HepG2 (cell line): ENCODE data around the gene CDYL2. TPM values are rescaled to one million over a fixed set of nuclear protein-coding genes. Genes with fewer than 3 reads are reported as not detected.

Experiments used
- ATAC-seq: fragments of 200-7000 bp; cut with Tn5 transposase; 3 replicates; pipeline ENCODE4 v1.9.1; 2020; ENCODE audit warnings: mild to moderate bottlenecking, moderate library complexity
- BruUV-seq: library from RNA; stranded (reverse); fragments of 400-500 nt; replicated peaks from 2 replicates; lab custom pipeline; 2021; lab: Mats Ljungman, UMichigan
- CTCF ChIA-PET: fragments of 300-600 bp; formaldehyde crosslinking; extraction: SDS; loops from one replicate; lab custom pipeline; 2021; ENCODE audit warnings: low total read pairs, inconsistent platforms, low intra/inter-chr PET ratio; lab: Yijun Ruan, JAX
- POLR2A ChIA-PET: fragments of 350-600 bp; sonication (Branson Sonifier 250); formaldehyde crosslinking; loops from one replicate; lab custom pipeline; 2020; ENCODE audit warnings: antibody characterized with exemption, inconsistent platforms; lab: Yijun Ruan, JAX
- DNase-seq: peaks from one replicate; pipeline ENCODE4 v3.0.0-alpha.2; 2015; ENCODE audit warnings: low spot score
- FAIRE-seq: peaks from 3 replicates; lab custom pipeline; 2011; peaks lifted over from hg19 to GRCh38; lab: Jason Lieb, UNC
- H2AFZ ChIP-seq: one replicate; pipeline ENCODE4 v1.6.1; 2011; ENCODE audit warnings: low read length, inconsistent platforms
- H3K27ac ChIP-seq: fragments of 300-600 bp; 3 replicates; pipeline ENCODE4 v1.8.0; 2011; ENCODE audit warnings: mixed run types, mild to moderate bottlenecking, mixed read lengths, low read length, inconsistent platforms; ENCODE audit not compliant: insufficient read depth; ENCODE audit errors: extremely low read length
- H3K27me3 ChIP-seq, 2 experiments: fragments of 200-600 bp in 1 of 2; 2 replicates in 1 of 2; 3 replicates in 1 of 2; pipeline versions ENCODE4 v1.6.0 to v1.8.0; 2011; ENCODE audit warnings: low read length in 2 of 2, mild to moderate bottlenecking in 2 of 2, moderate library complexity in 2 of 2, inconsistent platforms in 1 of 2; ENCODE audit not compliant: insufficient read depth in 2 of 2, control insufficient read depth in 1 of 2
- H3K36me3 ChIP-seq, 2 experiments: fragments of 200-600 bp in 1 of 2; replicated peaks in 1 of 2; 2 replicates in 1 of 2; 3 replicates in 1 of 2; pipeline versions ENCODE4 v1.5.1 to v1.8.0; 2011; ENCODE audit warnings: low read length in 2 of 2, inconsistent platforms in 1 of 2; ENCODE audit not compliant: insufficient read depth in 2 of 2, control insufficient read depth in 1 of 2
- H3K4me1 ChIP-seq: 2 replicates; pipeline ENCODE4 v1.5.1; 2012; ENCODE audit warnings: low read length, inconsistent platforms; ENCODE audit not compliant: insufficient read depth
- H3K4me2 ChIP-seq: 2 replicates; pipeline ENCODE4 v1.6.0; 2011; ENCODE audit warnings: low read depth, low read length, inconsistent platforms
- H3K4me3 ChIP-seq, 3 experiments: fragments of 200-600 bp in 1 of 3; sonication (generic), shearing (Covaris generic) in 1 of 3; replicated peaks in 1 of 3; 2 replicates each; pipeline ENCODE4 v1.5.1; 2011 to 2016; ENCODE audit warnings: low read length in 3 of 3, inconsistent platforms in 2 of 3, low read depth in 2 of 3, mild to moderate bottlenecking in 2 of 3, control low read depth in 1 of 3, mixed read lengths in 1 of 3; ENCODE audit not compliant: insufficient read depth in 1 of 3
- H3K79me2 ChIP-seq: one replicate; pipeline ENCODE4 v1.6.1; 2011; ENCODE audit warnings: low read length, inconsistent platforms; ENCODE audit not compliant: insufficient read depth
- H3K9ac ChIP-seq: 2 replicates; pipeline ENCODE4 v1.6.0; 2011; ENCODE audit warnings: mild to moderate bottlenecking, low read depth, low read length, inconsistent platforms; ENCODE audit not compliant: insufficient read depth
- H3K9me3 ChIP-seq: 2 replicates; pipeline ENCODE4 v1.5.1; 2012; ENCODE audit warnings: mild to moderate bottlenecking, low read length
- H4K20me1 ChIP-seq: 2 replicates; pipeline ENCODE4 v1.6.0; 2011; ENCODE audit warnings: inconsistent platforms, mild to moderate bottlenecking, low read length, moderate library complexity; ENCODE audit not compliant: insufficient read depth
- MAFF ChIP-seq: IDR thresholded peaks from 2 replicates; pipeline ENCODE4 v1.6.1; 2011; ENCODE audit warnings: low read depth, low read length, improper control_type of control experiment
- MAFK ChIP-seq, 2 experiments: IDR thresholded peaks in 1 of 2; conservative IDR thresholded peaks in 1 of 2; 2 replicates each; pipeline ENCODE4 v1.6.1; 2011; ENCODE audit warnings: improper control_type of control experiment in 2 of 2, low read length in 2 of 2
- MXI1 ChIP-seq: IDR thresholded peaks from 3 replicates; pipeline ENCODE4 v1.6.1; 2012; ENCODE audit warnings: low read depth, low read length, inconsistent platforms, borderline replicate concordance
- NFIB ChIP-seq: sonication (generic); formaldehyde crosslinking; IDR thresholded peaks from 2 replicates; pipeline ENCODE4 v1.9.0; 2021; ENCODE audit warnings: missing genetic modification reagents, mild to moderate bottlenecking, borderline replicate concordance
- ZFAT ChIP-seq: sonication (generic); formaldehyde crosslinking; conservative IDR thresholded peaks from 2 replicates; pipeline ENCODE4 v1.8.1; 2023; ENCODE audit warnings: missing genetic modification reagents, inconsistent platforms
- ZNF841 ChIP-seq: sonication (generic); formaldehyde crosslinking; IDR thresholded peaks from 2 replicates; pipeline ENCODE4 v1.8.1; 2023; ENCODE audit warnings: missing genetic modification reagents, borderline replicate concordance
- WGBS: methylation state at CpG from one replicate; pipeline ENCODE4 v1.1.6; 2017; ENCODE audit warnings: low lambda C conversion rate; 5-methylcytosine and 5-hydroxymethylcytosine counted together
- in situ Hi-C: cut with HindIII; loops from 2 replicates; pipeline ENCODE4 v1.10.0; 2017; ENCODE audit warnings: low pct_unique_long_range_greater_than_20kb; ENCODE audit not compliant: extremely low pct_ligation_motif_present
- intact Hi-C: fragments of 100-400 bp; cut with micrococcal nuclease; formaldehyde crosslinking; loops from one replicate; pipeline ENCODE4 v1.10.0; 2022; ENCODE audit not compliant: unreplicated experiment
- polyA plus RNA-seq, 8 experiments: library from polyadenylated mRNA; depleted of rRNA in 3 of 8; stranded (reverse) in 7 of 8; unstranded in 1 of 8; fragments of >200 nt; fragmentation: Illumina TruSeq in 4 of 8; extraction: Trizol in 4 of 8; gene quantifications; 2 replicates each; pipeline versions ENCODE4 v1.2.1 to v1.2.3, GENCODE V29; 2011 to 2016; ENCODE audit warnings: low read depth in 4 of 8, missing spikeins in 1 of 8, mixed read lengths in 1 of 8; ENCODE audit not compliant: insufficient read depth in 1 of 8
- total RNA-seq, 5 experiments: library from RNA; depleted of rRNA; stranded (reverse); fragments of >200 nt; fragmentation: Illumina TruSeq; extraction: Trizol; gene quantifications; 2 replicates each; pipeline ENCODE4 v1.2.3, GENCODE V29; 2016; ENCODE audit warnings: low read depth in 1 of 5
- TF ChIP-seq, protein P1 (sequence below): sonication (generic); formaldehyde crosslinking; IDR thresholded peaks from 2 replicates; pipeline ENCODE4 v1.5.1; 2020; ENCODE audit warnings: missing genetic modification reagents, mild to moderate bottlenecking, borderline replicate concordance

The CDYL2 gene
- total and polyA plus RNA-seq, 2 of the 13 experiments (the other 11 are each of a cell fraction or from before 2014, with no cell fraction given), result 0.07 to 0.35 TPM

DNA sequence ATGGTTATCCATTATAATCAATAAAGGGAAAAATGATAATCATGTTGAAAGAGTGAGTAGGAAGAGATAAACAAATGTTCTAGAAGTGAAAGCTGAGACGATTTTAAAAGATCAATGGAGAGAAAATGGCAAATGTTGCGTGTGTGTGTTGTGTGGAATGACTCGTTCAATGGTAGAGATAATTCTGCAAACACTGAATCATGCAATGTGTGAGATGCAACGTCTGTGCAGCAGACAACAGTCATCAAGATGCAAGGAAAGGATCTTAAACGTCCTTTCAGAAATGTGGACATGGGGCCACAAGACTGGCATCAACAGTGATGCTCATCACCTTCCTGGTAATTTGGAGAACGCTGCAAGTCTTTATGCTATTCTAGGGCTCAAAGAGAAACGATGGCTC is 124.4 kb downstream of the CDYL2 start (continued):
- TF ChIP-seq ZNF841 (CRISPR knock-in tag), result no peak
- no peak for TF ChIP-seq MXI1
- TF ChIP-seq NFIB (CRISPR knock-in tag), result no peak
- TF ChIP-seq, protein P1, sequence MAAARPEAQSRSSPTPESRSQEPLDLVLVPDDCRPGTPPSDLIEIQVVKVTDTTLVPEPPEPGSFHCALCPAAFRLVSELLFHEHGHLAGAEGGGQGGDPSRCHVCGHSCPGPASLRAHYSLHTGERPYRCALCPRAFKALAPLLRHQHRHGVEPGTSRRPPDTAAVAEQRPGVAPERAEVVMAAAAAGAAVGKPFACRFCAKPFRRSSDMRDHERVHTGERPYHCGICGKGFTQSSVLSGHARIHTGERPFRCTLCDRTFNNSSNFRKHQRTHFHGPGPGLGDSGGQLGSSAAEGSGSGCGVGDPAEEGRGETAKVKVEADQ, result no peak

DNA sequence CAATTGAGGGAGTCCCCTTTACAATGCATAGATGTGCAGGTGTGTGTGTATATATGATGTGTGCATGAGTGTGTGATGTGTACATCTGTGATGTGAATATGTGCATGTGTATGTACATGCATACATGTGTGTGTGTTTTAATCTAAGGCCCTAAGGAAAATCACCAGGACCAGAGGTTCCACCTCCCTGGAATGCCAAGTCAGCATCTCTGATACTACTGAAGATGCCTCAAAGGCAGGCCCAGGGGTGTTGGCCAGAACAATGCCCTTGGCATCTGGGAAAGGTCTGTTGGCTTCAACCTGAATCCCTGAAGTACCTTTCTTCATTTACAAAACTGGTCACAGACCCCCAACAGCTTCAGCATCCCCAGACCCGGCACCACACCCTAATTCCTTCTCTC is 129.5 kb downstream of the CDYL2 start:
- 0% methylated on average over 1 of the region's 1 CpG for WGBS
- Histone ChIP-seq H3K36me3 (no peaks in the 10 kb centered on the region), H3K9me3 (no peaks in the 10 kb centered on the region), H3K27me3 (0 out of 5 replicates have a peak, but pooled peaks cover 0 to 2% of the 10 kb centered on the region in 2 experiments), H3K4me1 (no peaks in the 10 kb centered on the region), H3K4me3 (no peak overlapping the region), H4K20me1 (no peaks in the 10 kb centered on the region), H3K4me2 (no peak overlapping the region), H3K79me2 (no peaks in the 10 kb centered on the region), H2AFZ (no peak overlapping the region), H3K9ac (no peak overlapping the region), H3K27ac (no peak overlapping the region)
- peak; percentile 64 for TF ChIP-seq MAFF
- peak; percentile 66 to 82 for TF ChIP-seq MAFK (conservative IDR thresholded peaks at IDR 0.05 in 1 of 2, IDR thresholded peaks at IDR 0.05 in 1 of 2; ENCODE audit: low read length in 2 of 2)
- TF ChIP-seq ZFAT (CRISPR knock-in tag), result no peak
- ATAC-seq (no peak), FAIRE-seq (no peak), DNase-seq (no peak)
- POLR2A ChIA-PET, result no interaction called here
- intact Hi-C loops (no loop called here), in situ Hi-C loops (no loop called here)
- CTCF ChIA-PET, result no interaction called here
- no TSS peak for BruUV-seq
